Suprapubic skin (tissue), 4 donors: Measurements from ENCODE around the gene MMP24. TPM values are rescaled to one million over a fixed set of nuclear protein-coding genes. Genes with fewer than 3 reads are reported as not detected.

ENCODE experiments used
- DNase-seq, 2 donors: peaks; one replicate each; pipeline ENCODE4 v3.0.0-alpha.2; 2019; ENCODE audit warnings: low spot score in 2 of 2
- H3K27ac ChIP-seq: fragments of 200-600 bp; sonication (generic); one replicate; pipeline ENCODE4 v1.5.1; 2019
- H3K27me3 ChIP-seq: fragments of 200-600 bp; sonication (generic); one replicate; pipeline ENCODE4 v1.5.1; 2019
- H3K36me3 ChIP-seq: fragments of 200-600 bp; sonication (generic); one replicate; pipeline ENCODE4 v1.5.1; 2019
- H3K4me1 ChIP-seq: fragments of 200-600 bp; sonication (generic); one replicate; pipeline ENCODE4 v1.5.1; 2019
- H3K4me3 ChIP-seq: fragments of 200-600 bp; sonication (generic); one replicate; pipeline ENCODE4 v1.5.1; 2019; ENCODE audit warnings: mild to moderate bottlenecking
- H3K9me3 ChIP-seq: fragments of 200-600 bp; sonication (generic); one replicate; pipeline ENCODE4 v1.5.1; 2019
- EP300 ChIP-seq: sonication (generic); formaldehyde crosslinking; IDR thresholded peaks from one replicate; pipeline ENCODE4 v1.6.1; 2017; ENCODE audit warnings: antibody characterized with exemption
- POLR2A ChIP-seq, 2 donors: fragments of 450-650 bp; IDR thresholded peaks; one replicate each; pipeline ENCODE4 v1.6.1; 2017; ENCODE audit warnings: antibody characterized with exemption in 2 of 2, mild to moderate bottlenecking in 2 of 2, moderate library complexity in 2 of 2
- POLR2AphosphoS5 ChIP-seq, 3 donors: sonication (generic); formaldehyde crosslinking; IDR thresholded peaks; one replicate each; pipeline ENCODE4 v1.6.1; 2017; ENCODE audit warnings: antibody characterized with exemption in 3 of 3
- WGBS: methylation state at CpG from one replicate; pipeline ENCODE4 v1.1.5; 2018; 5-methylcytosine and 5-hydroxymethylcytosine counted together
- total RNA-seq, 4 donors: library from RNA; depleted of rRNA; stranded (reverse); fragments of >200 nt; gene quantifications; one replicate each; pipeline ENCODE4 v1.1.0, GENCODE V29; 2016
- TF ChIP-seq, protein P1 (sequence below), 2 donors: fragments of 200-600 bp in 1 of 2; fragments of 450-650 bp in 1 of 2; sonication (generic) in 1 of 2; IDR thresholded peaks; one replicate each; pipeline ENCODE4 v1.5.1; 2016 to 2019; ENCODE audit warnings: antibody characterized with exemption in 2 of 2, mild to moderate bottlenecking in 1 of 2, moderate library complexity in 1 of 2

MMP24 gene
- total RNA-seq, 4 donors from 2014 or later = 0.16 to 0.47 (median 0.44) TPM; not detected in 1

DNA sequence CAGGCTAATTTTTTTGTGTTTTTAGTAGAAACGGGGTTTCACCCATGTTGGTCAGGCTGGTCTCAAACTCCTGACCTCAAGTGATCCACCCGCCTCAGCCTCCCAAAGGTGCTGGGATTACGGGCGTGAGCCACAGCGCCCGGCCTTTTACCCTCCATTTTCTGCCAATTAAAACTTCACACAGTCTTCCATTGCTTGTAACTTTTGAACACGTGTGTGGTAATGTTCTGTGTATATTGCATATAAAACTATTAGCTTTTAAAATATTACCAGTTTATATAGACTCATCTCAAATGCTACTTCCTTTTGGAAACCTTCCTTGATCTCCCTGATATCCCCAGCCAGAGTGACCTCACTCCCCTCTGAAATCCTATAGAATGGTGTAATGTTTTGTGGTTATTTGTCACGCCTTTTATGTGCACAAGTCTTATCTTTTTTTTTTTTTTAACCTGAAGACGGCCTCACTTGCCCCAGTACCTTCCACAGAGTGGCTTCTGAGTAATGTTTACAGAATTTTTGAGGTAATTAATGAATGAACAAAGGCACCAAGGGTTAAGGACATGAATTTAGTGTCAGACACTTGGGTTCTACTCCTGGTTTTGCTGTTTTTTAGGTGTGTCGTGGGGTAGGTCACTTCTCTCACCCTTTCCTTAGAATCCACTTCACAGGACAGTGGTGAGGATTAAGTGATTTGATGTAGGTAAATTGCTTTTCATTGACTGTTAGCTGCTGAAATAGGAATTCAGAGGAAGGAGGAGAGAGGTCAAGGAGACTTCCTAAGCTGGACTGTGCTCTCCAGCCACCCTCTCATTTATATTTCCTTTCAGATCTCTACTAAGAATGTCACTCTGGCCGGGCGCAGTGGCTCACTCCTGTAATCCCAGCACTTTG lies 11.2 kb upstream of the MMP24 start:
- Histone ChIP-seq H3K9me3 (no peaks in the 10 kb centered on the region), H3K4me3 (no peak overlapping the region), H3K27ac (no peak overlapping the region), H3K36me3 (peaks cover 6% of the 10 kb centered on the region), H3K4me1 (no peaks in the 10 kb centered on the region), H3K27me3 (no peaks in the 10 kb centered on the region)
- 95% methylated on average over 12 of the region's 12 CpGs for WGBS
- TF ChIP-seq, protein P1, sequence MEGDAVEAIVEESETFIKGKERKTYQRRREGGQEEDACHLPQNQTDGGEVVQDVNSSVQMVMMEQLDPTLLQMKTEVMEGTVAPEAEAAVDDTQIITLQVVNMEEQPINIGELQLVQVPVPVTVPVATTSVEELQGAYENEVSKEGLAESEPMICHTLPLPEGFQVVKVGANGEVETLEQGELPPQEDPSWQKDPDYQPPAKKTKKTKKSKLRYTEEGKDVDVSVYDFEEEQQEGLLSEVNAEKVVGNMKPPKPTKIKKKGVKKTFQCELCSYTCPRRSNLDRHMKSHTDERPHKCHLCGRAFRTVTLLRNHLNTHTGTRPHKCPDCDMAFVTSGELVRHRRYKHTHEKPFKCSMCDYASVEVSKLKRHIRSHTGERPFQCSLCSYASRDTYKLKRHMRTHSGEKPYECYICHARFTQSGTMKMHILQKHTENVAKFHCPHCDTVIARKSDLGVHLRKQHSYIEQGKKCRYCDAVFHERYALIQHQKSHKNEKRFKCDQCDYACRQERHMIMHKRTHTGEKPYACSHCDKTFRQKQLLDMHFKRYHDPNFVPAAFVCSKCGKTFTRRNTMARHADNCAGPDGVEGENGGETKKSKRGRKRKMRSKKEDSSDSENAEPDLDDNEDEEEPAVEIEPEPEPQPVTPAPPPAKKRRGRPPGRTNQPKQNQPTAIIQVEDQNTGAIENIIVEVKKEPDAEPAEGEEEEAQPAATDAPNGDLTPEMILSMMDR (IDR thresholded peaks at IDR 0.05) = no peak
- TF ChIP-seq EP300 = no peak
- no peak for TF ChIP-seq POLR2AphosphoS5 (IDR thresholded peaks at IDR 0.05)
- TF ChIP-seq POLR2A (IDR thresholded peaks at IDR 0.05) = no peak
- no peak for DNase-seq

DNA sequence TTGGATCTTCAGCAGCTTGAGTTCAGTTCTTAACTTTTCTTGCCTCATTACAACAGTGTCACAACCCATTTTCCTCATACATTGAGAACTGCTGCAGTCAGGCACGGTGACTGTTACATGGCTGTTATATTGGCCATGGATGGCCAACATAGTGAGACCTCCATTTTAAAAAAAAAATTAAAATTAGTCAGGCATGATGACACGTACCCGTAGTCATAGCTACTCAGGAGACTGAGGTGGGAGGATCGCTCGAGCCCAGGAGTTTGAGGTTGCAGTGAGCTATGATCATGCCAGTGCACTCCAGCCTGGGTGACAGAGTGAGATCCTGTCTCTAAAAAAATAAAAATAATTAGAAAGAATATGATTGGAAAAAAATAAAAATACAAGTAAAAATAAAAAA lies 9.9 kb upstream of the MMP24 start:
- 96% methylated on average over 5 of the region's 5 CpGs for WGBS
- Histone ChIP-seq H3K9me3 (no peaks in the 10 kb centered on the region), H3K4me1 (no peaks in the 10 kb centered on the region), H3K36me3 (peaks cover 6% of the 10 kb centered on the region), H3K4me3 (no peak overlapping the region), H3K27ac (no peak overlapping the region), H3K27me3 (no peaks in the 10 kb centered on the region)
- no peak for DNase-seq
- TF ChIP-seq POLR2AphosphoS5 (IDR thresholded peaks at IDR 0.05) (no peak), EP300 (no peak), POLR2A (IDR thresholded peaks at IDR 0.05) (no peak)
- TF ChIP-seq, protein P1 (IDR thresholded peaks at IDR 0.05) = no peak

DNA sequence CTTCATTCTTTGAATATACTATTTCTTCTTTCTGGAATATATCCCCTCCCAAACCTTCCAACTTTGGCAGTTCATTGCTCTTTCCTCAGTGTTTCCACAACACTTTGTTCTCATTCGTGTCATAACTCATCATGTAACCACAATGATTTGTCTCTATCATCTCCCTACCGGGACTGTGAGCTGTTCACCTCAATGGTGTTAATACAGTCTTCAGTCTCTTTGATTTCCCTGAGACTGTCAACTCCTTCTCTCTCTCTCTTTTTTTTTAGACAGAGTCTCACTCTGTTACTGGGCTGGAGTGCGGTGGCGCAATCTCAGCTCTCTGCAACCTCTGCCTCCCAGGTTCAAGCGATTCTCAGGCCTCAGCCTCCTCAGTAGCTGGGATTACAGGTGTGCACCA lies 2.5 kb upstream of the MMP24 start:
- 86% methylated on average over 5 of the region's 5 CpGs for WGBS
- TF ChIP-seq POLR2A (IDR thresholded peaks at IDR 0.05) (no peak), EP300 (no peak), POLR2AphosphoS5 (IDR thresholded peaks at IDR 0.05) (no peak)
- TF ChIP-seq, protein P1 (IDR thresholded peaks at IDR 0.05) = no peak
- no peak for DNase-seq

DNA sequence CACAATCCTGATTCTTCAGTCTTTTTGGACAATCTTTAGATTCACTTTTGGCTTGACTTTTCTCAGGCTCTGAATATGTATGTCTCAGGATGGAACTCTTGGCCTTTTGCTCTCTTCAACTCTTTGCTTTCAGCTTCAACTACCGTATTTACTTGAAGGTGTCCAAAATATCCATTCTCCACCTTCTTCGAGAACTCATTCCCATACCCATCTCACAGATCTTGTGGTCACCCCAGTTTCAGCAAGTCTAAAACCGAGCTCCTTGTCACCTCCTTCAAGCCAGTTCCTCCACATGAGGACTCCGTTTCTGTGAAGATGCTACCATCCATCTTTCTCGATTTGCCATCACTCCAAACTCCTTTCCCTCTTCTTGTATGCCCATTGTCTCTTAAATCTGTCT lies 2.0 kb upstream of the MMP24 start:
- TF ChIP-seq POLR2A (IDR thresholded peaks at IDR 0.05) (no peak), EP300 (no peak), POLR2AphosphoS5 (IDR thresholded peaks at IDR 0.05) (no peak)
- TF ChIP-seq, protein P1 (IDR thresholded peaks at IDR 0.05) = no peak
- Histone ChIP-seq H3K27ac (no peak overlapping the region), H3K27me3 (no peaks in the 10 kb centered on the region), H3K36me3 (no peaks in the 10 kb centered on the region), H3K9me3 (no peaks in the 10 kb centered on the region), H3K4me1 (no peaks in the 10 kb centered on the region), H3K4me3 (no peak overlapping the region)
- WGBS = 96% methylated on average over 5 of the region's 5 CpGs
- DNase-seq = no peak

More for the DNA sequence above, 2.5 kb upstream of the MMP24 start:
- H3K27ac ChIP-seq = no peak overlapping the region
- no peaks in the 10 kb centered on the region for H3K36me3 ChIP-seq
- no peaks in the 10 kb centered on the region for H3K4me1 ChIP-seq
- no peak overlapping the region for H3K4me3 ChIP-seq
- H3K9me3 ChIP-seq = no peaks in the 10 kb centered on the region
- H3K27me3 ChIP-seq = no peaks in the 10 kb centered on the region

DNA sequence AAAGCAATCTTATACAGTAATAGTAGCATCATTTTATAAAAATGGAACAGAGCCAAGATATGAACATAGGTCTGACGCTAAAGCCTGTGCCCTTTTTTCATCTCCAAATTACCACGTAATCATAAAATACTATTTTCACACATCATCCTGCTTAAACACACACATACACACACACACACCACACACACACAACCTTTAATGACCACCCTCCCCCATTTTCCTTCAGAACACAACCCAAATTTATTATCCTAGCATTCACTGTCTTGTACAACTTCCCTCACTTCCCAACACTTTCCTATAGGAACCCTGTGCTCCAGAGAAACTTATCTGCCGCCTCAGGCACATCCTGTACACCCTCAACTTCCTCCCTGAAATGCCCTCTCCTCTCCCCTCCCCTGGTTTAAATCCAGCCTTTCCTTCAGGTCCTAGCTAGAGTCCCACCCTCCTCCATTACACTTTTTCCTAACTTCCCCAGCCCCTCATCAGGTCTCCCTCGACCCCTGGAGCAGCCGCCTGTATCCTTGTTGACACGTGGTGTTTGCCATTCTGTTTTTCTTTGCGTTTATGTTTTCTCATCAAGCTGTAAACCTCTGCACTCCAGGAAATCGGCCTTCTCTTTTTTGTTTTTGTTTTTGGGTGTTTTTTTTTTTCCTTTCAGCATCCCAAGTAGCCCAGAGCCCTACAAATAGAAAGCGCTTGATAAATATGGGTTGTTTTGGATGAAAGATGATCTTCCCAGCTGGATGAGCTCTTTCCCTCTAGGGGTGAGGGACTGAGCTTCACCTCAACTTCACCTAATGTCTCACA lies 968 bp upstream of the MMP24 start:
- Histone ChIP-seq H3K4me1 (no peaks in the 10 kb centered on the region), H3K36me3 (no peaks in the 10 kb centered on the region), H3K9me3 (no peaks in the 10 kb centered on the region), H3K27ac (no peak overlapping the region), H3K4me3 (no peak overlapping the region), H3K27me3 (no peaks in the 10 kb centered on the region)
- 55% methylated on average over 9 of the region's 9 CpGs for WGBS
- no peak for DNase-seq
- TF ChIP-seq POLR2AphosphoS5 (IDR thresholded peaks at IDR 0.05) (no peak), EP300 (no peak), POLR2A (IDR thresholded peaks at IDR 0.05) (no peak)
- TF ChIP-seq, protein P1 (IDR thresholded peaks at IDR 0.05) = no peak
